A549 (cell line): ENCODE data around the gene APOBEC3G.

ENCODE experiments used
- HDAC2 ChIP-seq: fragments of 200-600 bp; sonication (generic); IDR thresholded peaks from 2 replicates; pipeline ENCODE4 v1.6.1; 2016
- MAFK ChIP-seq: fragments of 450-650 bp; IDR thresholded peaks from 2 replicates; pipeline ENCODE4 v1.6.1; 2014; ENCODE audit not compliant: partially characterized antibody
- NR3C1 ChIP-seq: fragments of >200 bp; sonication (Bioruptor Twin); formaldehyde crosslinking; IDR thresholded peaks from 3 replicates; pipeline ENCODE4 v1.6.1; 2017
- RNF2 ChIP-seq: fragments of 200-600 bp; sonication (generic); IDR thresholded peaks from 2 replicates; pipeline ENCODE4 v1.6.1; 2016; ENCODE audit warnings: low read depth, mild to moderate bottlenecking, antibody characterized with exemption, moderate library complexity, borderline replicate concordance
- TF ChIP-seq, protein P1 (sequence below): fragments of >200 bp; sonication (Bioruptor Twin); formaldehyde crosslinking; IDR thresholded peaks from 3 replicates; pipeline ENCODE4 v1.5.1; 2016

DNA sequence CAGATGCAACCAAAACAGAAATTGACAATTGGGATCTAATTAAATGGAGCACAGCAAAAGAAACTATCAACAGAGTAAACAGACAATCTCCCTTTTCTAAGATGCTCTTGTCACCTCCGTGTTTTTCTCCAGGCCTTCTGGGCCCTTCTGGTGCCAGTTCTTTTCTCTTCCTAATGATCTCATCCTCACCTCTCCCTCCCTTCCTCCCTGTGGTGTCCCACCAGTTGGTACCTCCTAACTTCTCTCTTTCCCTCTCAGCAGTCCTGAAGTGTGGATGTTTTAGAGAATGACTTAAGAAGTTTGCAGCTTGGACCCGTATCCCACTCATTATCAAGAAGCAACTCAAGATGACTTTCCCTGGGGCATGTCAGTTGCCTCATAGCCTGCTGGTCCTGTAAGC, 26.4 kb downstream of the APOBEC3G start:
- TF ChIP-seq, protein P1, sequence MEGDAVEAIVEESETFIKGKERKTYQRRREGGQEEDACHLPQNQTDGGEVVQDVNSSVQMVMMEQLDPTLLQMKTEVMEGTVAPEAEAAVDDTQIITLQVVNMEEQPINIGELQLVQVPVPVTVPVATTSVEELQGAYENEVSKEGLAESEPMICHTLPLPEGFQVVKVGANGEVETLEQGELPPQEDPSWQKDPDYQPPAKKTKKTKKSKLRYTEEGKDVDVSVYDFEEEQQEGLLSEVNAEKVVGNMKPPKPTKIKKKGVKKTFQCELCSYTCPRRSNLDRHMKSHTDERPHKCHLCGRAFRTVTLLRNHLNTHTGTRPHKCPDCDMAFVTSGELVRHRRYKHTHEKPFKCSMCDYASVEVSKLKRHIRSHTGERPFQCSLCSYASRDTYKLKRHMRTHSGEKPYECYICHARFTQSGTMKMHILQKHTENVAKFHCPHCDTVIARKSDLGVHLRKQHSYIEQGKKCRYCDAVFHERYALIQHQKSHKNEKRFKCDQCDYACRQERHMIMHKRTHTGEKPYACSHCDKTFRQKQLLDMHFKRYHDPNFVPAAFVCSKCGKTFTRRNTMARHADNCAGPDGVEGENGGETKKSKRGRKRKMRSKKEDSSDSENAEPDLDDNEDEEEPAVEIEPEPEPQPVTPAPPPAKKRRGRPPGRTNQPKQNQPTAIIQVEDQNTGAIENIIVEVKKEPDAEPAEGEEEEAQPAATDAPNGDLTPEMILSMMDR = no peak
- no peak for TF ChIP-seq NR3C1
- TF ChIP-seq MAFK = no peak
- no peak for TF ChIP-seq RNF2
- no peak for TF ChIP-seq HDAC2
